OCI-LY7 (cell line): ENCODE measurements around the gene CARD16.

Experiments
- EZH2phosphoT487 ChIP-seq: fragments of 200-600 bp; sonication (generic); IDR thresholded peaks from 2 replicates; pipeline ENCODE4 v1.6.1; 2018; ENCODE audit warnings: low read depth, borderline replicate concordance, mild to moderate bottlenecking, mixed run types, antibody characterized with exemption, low read length, moderate library complexity, mixed read lengths
- TF ChIP-seq, protein P1 (sequence below): fragments of 200-600 bp; sonication (generic); conservative IDR thresholded peaks from 2 replicates; pipeline ENCODE4 v1.5.1; 2014; ENCODE audit warnings: mild to moderate bottlenecking, antibody characterized with exemption, low read length, moderate library complexity, mixed read lengths

- TF ChIP-seq, protein P1, sequence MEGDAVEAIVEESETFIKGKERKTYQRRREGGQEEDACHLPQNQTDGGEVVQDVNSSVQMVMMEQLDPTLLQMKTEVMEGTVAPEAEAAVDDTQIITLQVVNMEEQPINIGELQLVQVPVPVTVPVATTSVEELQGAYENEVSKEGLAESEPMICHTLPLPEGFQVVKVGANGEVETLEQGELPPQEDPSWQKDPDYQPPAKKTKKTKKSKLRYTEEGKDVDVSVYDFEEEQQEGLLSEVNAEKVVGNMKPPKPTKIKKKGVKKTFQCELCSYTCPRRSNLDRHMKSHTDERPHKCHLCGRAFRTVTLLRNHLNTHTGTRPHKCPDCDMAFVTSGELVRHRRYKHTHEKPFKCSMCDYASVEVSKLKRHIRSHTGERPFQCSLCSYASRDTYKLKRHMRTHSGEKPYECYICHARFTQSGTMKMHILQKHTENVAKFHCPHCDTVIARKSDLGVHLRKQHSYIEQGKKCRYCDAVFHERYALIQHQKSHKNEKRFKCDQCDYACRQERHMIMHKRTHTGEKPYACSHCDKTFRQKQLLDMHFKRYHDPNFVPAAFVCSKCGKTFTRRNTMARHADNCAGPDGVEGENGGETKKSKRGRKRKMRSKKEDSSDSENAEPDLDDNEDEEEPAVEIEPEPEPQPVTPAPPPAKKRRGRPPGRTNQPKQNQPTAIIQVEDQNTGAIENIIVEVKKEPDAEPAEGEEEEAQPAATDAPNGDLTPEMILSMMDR = no peak
- TF ChIP-seq EZH2phosphoT487 = no peak
These were observed 22.6 kb downstream of the CARD16 start for GRCh38 chr11:105022527-105022926.
